Measurements from ENCODE around the gene GALK2.

- TF ChIP-seq CTCF (conservative IDR thresholded peaks at IDR 0.05; ENCODE audit: low read depth, low read length) (no peak), ELK1 (IDR thresholded peaks at IDR 0.05; ENCODE audit: borderline replicate concordance, low read depth, low read length) (no peak), BHLHE40 (IDR thresholded peaks at IDR 0.05; ENCODE audit: low read depth, low read length) (no peak), SMC3 (IDR thresholded peaks at IDR 0.05; ENCODE audit: low read depth, low read length) (no peak), MXI1 (IDR thresholded peaks at IDR 0.05; ENCODE audit: borderline replicate concordance, low read depth, low read length) (no peak), CEBPB (IDR thresholded peaks at IDR 0.05; ENCODE audit: low read depth, low read length) (no peak), POLR2A (IDR thresholded peaks at IDR 0.05; ENCODE audit: low read depth, low read length) (no peak), RFX5 (IDR thresholded peaks at IDR 0.05; ENCODE audit: low read depth, low read length) (no peak), MAFK (IDR thresholded peaks at IDR 0.05; ENCODE audit: low read depth, low read length) (no peak), FOS (IDR thresholded peaks at IDR 0.05; ENCODE audit: low read depth, low read length) (no peak), MAZ (IDR thresholded peaks at IDR 0.05; ENCODE audit: borderline replicate concordance, low read depth, low read length) (no peak), CHD1 (IDR thresholded peaks at IDR 0.05; ENCODE audit: low read depth, low read length) (no peak), RAD21 (IDR thresholded peaks at IDR 0.05; ENCODE audit: low read length) (no peak)
- TF ChIP-seq, protein P1, sequence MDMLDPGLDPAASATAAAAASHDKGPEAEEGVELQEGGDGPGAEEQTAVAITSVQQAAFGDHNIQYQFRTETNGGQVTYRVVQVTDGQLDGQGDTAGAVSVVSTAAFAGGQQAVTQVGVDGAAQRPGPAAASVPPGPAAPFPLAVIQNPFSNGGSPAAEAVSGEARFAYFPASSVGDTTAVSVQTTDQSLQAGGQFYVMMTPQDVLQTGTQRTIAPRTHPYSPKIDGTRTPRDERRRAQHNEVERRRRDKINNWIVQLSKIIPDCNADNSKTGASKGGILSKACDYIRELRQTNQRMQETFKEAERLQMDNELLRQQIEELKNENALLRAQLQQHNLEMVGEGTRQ (IDR thresholded peaks at IDR 0.05; ENCODE audit: low read depth, low read length) = no peak
Observed at GRCh38 chr15:49361370-49361769, 191.3 kb downstream of the GALK2 start.
